DMS79 (cell line): ENCODE data around the gene CEP41.

Experiments
- DNase-seq: peaks from one replicate; lab custom pipeline; 2025; lab: John Stamatoyannopoulos, UW

The CEP41 gene

DNA sequence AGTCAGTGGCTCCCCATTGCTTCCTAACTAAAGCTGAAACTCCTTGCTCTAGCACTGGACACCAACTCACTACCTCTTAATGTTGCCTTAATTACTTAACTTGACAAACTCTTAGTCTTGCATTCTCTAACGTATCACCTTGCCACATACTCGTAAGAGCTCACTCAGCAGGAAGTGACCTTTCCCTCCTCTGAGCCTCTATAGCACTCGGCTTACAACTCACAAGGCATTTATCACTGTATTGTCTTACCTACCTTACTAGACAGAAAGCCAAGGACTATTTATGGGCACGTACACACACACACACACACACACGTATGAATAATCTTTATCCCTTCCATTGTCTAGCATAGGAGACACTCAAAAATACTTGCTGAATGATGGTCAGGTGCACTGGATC is 21.2 kb downstream of the CEP41 start:
- no peak for DNase-seq

DNA sequence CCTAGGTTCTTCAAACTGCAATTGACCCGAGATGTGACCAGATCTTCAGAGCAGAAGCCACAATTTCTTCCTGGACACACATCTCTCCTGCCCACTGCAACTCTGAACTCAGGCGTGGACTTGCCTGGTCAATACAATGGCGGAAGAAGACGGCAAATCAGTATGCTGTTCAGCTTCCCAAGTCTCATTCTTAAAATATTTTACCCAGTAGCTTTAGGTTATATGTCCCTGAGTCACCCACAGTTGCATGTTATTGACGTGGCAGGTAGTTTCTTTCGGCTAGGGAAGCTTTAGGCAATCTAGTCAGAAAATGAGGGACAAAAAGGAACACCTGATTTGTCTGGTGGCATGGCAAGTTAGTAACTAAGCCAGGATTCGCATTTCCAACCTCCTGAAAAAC is 22.5 kb downstream of the CEP41 start:
- no peak for DNase-seq

DNA sequence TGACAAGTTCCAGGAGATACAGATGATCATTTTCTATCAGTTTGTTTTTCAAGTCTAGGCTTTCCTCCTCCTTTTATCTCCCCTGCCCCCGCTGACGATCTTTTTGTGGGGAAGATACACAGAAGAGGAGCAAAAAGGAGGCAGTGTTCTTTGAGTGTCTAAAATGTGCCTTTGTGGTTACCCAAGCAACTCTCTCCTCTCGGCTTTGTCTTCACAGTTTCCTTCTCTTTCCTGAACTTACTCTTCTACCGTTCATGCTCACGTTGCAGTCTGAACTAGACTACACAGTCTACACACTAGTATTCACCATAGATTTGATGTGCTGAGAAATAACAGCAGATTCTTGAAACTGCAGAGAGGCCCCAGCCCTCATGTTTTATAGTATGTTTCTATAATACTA is 23.6 kb downstream of the CEP41 start:
- DNase-seq = no peak

DNA sequence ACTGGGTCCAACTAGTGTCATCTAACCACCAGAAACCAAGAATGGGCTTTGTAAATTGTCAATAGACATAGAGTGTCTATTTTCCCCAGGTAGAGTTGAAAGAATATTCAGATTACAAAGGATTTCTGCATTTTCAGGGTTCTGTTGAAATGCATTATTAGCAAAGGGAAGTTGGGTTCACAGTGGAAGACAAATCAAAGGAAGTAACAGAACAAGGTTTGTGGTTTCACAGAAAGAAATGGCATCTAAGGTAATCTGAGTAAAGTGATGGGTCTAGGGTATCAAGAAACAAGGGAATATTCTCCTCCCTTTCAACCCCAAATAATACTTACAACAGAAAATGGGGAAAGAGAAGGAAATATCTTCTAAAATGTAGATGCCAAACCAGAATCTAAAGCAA is 25.8 kb downstream of the CEP41 start:
- DNase-seq = no peak

DNA sequence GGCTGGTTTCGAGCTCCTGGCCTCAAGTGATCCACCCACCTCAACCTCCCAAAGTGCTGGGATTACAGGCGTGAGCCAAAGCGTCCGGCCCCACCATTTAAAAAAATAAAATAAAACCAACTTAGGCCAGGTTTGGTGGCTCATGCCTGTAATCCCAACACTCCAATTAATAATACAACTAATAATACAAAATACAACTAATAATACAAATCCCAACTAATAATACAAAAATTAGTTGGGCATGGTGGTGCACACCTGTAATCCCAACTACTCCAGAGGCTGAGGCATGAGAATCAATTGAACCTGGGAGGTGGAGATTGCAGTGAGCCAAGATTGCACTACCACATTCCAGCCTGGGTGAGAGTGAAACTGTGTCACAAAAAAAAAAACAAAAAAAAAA is 27.6 kb downstream of the CEP41 start:
- DNase-seq = no peak

DNA sequence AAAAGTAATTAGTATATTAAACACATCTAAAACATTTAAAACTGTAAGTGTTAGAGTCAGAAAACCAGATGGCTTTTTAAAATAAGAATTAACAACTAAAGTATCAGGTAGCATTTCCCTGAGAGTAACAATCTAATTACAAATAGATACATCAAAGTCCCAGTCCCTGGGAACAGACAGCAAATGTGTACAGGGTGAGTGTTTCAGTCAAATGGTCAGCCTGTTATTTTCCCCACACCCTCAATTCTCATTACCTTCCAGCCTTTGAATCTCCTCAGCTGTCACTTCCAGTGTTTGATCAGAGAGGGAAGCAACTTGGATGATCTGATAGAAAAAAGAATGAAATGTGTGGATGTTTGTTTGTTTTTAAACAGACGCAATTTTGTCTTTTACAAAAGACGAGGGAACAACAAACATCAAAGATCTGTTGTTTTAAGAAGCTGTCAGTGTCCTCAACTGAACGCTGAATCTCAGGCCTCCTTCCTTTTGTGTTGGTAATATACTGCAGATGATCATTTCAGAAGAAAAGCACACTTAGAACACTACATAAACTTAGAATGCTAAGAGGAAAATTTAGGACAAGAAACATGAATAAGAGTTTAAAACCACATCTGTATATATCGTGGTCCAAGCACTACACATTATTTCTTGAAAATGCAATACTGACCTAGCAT is 29.8 kb downstream of the CEP41 start:
- no peak for DNase-seq

DNA sequence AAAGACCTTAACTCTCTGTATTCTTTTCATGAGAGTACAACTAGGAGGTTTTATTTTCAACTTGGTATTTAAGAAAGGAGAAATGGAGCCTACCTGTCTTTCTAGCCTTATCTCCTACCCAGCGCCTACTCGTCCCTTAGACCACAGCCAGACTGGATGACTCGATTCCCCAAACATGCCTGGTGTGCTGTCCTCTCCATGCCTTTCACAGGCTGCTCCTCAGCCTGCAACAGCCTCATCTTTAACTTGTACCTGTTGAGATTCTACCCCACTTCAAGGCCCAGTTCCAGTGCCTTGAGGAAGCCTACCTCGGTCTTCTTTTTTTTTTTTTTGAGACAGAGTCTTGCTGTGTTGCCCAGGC is 31.1 kb downstream of the CEP41 start:
- DNase-seq = no peak

DNA sequence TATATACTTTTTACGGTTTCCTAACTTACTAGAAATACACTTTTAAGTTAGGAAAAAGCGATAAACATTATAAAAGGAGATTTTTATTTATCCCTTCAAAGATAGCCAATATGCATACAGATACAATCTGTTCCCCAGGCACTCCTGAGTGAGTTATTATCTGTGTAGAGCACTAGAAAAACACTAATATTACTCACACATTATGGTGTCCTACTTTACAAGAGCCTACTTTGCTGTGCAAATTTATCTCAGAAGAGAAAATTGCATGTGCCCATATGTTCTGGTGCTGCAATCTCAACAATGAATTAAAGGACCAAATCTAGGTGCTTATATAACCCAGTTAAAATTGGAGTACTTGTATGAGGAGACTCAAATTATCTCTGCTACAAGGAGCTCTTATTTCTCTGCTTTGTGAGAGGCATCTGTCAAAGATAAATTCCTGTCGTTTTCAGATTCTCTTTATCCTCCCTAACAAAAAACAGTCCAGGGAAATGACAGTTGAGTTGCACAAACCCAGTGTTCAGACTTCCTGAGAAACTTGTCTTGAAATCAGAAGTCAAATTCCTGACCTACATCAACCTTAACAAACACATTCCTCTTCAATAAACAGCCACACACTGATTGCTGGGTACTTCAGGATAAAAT is 31.6 kb downstream of the CEP41 start:
- peak; percentile 87 for DNase-seq

DNA sequence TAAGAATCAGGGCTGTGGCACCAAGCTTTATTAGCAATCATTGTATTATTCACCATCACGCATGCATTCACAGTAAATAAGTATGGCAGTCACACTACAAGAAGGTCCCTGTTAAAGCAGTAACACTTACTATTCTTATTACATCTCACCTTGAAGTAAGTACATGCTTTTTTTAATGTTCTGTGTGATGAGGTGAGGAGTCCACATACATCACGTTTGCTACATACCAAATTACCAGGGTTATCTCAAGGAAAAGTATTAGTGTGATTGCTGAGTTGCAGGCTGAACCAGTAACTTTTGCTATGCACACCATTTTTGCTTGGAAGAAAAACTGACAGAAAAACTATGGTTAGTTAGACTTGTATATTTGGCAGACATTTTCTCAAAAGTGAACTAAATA is 35.8 kb downstream of the CEP41 start:
- no peak for DNase-seq

DNA sequence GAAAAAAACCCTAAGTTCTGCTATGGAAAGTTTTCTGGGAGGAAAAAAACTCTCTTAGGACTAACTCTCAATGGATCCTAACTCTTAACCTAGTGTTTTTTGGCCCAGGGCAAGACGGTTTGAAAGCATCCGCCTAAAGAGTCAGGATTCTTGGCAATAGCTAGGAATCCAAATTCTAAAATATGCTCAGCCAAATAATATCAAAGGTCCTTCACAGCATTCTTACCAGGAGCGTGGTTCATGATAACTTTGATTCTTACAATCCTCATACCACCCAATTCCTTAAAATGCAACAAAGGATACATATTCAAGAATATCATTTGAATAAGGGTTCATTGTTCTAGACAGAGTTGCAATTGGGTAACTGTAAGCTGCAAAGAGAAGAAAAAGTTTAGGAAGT is 39.2 kb downstream of the CEP41 start:
- DNase-seq = no peak

DNA sequence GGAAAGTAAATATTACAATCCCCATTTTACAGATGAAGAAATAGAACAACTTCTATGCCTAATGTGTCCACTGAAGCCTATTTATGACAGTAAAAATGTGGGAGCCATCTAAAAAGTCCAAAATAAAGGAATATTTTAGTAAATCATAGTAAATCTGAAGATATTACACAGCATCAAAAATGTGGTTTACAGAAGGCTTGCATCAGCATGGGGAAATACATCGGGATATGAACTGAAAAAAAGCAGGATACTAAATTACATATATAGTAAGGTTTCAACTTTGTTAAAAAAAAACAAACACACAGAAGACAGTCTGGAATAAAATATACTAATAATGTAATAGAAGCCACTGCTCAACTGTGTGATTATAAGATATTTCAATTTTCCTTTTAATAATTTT is 39.7 kb downstream of the CEP41 start:
- DNase-seq = no peak

DNA sequence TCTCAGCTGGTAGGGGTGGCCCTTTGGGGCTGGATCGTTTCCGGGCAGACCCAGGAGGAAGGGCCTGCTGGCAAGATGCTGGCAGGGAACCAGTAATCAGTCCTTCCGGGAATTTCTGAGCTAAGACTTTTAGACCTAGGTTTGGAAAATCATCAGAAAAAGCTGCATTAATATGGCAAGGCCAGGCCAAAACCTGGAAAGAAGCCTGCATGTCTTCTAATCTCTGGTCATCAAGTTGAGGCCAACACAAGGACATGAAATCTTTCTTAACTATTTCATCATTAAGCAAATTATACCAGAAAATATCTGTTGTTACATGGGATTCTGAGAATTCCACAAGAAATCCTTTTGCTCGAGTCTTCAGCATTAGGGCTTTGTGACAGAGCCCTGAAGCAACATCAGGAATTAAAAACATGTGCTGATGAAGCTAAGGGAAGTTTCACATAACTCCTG is 40.7 kb downstream of the CEP41 start:
- DNase-seq = no peak

DNA sequence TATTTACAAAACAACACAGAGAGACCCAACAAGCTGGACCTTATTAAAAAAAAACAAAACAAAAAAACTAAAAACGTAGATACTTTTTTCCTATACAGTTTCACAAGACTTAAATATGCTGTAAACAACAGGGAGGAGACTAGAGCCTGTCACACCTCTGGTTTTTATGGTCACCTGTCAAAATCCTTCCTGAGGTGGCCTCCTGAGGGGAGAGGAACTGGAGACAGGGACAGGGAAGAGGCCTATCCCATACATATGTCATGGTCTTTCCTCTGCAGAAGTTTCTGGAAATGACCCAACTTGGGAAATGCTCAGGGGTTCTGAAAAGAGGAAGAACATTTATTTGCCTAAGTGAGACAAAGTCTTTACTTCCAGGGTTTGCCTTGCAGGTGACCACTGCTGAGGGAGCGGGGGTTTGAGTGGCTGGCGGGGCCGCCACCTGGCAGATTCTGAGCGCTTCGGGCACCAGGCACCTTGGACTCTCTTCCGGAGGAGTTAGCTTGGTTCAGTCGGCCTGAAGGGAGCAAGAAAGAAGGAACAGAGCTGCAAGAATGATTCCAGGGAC is 42.2 kb downstream of the CEP41 start:
- DNase-seq = no peak

DNA sequence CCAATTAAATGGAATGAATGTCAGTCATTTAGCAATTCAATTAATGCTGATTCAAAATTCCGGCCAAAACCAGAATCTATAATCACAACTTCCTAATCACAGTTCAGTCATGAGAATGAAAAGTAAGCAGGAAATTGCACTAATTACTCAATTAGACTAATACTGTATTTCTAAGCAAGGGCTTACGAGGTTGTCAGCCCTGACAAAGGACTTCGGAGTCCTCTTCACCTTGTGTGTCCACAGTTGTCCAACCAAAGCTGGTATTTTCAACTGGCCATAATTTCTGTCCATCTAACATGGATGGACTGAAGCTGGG is 43.1 kb downstream of the CEP41 start:
- DNase-seq = no peak

DNA sequence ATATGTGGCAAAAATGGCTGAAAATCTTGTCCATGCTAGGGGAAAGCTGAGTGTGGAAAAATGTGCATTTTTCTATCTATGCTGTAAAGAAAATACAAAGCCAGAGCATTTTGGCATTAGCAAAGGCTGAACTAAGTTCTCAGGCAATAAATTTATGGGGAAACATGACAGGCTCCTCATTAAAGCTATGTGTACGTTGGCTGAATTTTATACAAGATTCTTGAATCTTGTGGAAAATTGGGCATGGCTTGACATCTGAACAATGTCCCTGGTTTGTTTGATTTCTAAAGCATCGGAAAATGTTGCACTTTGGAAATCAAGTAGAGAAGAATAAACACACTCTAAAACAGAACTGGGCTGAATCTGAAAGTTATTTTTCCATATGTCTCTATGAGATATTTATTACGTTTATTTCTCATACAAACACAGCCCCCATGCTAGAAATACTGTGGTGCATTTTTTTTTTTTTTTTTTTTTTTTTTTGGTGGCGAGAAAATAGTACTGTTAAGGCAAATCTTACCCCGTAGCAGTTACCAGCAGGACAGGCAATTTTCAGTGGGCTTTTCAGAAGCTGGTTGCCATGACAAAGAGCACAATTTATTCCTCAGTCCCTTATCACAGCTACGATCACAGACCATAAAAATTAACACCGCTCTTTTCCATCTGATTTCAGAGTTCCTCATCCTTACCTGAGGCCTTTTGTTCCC is 43.6 kb downstream of the CEP41 start:
- DNase-seq = peak; percentile 22

DNA sequence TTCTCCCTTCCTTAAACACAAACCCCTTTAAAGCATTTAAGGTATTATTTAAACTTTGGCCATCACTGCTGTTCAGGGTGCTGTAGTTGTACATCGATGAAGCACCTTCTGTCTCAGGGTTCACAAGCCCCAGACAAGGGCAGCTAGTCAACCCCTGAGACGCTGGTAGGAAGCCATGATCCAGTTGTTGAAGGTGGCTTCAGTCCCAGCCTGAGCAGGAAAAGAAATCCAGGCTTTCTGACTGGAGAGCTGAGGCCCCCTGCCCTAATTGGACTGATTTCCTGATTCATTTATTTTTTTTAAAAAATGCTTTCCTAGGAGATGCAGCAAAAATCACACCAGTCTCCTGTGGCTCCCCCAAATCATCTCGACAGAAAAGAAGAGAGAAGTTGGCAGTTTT is 44.7 kb downstream of the CEP41 start:
- no peak for DNase-seq

DNA sequence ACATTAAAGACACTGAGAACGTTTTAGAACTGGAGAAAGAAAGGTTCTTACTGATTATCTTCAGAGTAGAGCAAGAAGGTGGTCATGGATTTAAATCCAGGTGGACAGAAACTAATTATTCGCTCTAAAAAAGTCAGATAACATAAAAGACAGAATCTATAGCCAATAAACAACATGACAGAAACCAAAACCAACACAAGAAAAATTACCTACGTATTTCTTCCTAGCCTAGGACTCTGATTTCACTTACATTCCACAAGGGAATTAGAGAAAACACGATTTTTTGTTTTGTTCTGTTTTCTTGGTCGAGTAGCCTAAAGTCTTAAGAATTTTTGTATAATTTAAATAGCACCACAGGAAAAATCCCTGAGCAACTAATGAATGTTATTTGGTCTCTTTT is 45.4 kb downstream of the CEP41 start:
- DNase-seq = no peak

DNA sequence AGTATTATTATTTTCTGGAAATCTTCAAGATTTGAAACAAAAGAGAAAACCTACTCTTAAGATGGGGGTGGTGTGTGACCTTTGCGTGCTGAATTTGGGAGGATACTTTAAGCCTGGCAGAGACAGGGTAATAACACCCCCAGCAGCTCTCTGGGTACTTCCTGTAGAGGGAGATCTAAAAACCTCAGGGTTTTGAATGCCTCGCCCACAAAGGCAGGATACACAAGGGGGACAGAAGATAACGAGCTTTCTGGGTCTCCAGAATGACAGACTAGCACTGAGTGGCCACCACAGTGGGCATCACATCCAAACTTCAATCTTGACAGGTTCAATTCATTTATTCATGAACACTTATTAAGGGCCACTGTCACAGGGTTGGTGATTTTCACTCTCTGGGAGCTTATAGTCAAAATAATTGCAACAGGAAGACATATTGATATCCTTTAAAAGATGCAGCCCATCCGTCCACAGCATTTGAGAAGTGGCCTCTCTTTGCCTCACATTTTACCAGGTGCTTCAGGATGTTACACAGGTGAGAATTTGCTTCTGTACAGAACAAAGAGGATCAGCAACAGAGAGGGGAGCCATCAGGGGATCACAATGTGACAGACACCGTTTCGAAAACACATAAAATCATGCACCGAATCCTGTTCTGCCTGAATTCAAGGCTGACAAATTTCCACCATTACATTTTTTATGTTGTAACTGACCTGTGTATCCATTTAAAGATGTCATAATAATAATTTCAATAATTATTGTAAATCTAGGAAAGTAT is 46.2 kb downstream of the CEP41 start:
- peak; percentile 68 for DNase-seq

DNA sequence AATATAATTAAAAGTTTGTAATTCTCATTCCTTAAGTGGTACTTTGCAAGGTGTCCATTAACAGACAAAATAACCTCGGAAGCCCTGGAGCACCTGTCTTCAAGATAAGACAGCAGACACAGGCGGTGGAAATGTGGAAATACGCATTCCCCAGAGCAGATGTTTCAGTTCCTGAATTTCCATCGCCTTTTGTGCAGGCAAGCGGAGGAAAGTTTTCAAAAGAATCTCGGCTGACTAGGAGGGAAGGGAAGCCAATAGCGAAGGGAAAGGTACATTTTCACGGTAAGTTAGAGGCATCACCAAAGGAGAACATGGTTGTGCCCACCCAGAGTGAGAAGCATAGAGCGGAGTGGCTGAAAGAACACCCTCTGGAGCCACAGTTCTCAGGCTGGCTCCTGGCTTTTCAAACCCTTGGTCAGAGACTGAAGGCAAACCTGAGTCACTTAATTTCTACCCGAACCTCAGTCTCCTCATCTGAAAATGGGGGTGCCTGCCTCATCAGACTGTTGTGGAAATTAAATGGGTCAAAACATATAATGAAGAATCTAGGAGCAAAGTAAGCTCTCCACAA is 46.9 kb downstream of the CEP41 start:
- DNase-seq = peak; percentile 55

DNA sequence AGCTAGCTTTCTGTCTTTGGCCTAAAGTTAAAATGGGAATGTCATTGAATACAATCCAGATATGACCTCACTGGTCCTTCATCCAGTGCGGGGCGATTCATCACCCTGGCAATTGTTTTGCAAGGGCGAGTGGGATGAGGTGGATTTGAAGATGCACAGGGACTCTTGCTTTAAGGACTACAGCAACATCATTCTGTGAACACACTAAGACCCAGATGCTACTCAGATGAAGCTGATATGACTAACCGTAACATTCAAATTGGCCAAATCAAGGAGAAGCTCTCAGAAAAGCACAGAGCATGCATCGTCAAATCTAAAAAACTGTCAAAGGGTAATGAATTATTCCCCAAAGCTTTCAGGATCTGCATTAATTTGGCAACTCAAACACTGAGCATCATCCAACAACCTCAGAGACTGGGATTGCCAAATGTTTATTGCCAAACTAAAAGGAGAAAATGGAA is 47.7 kb downstream of the CEP41 start:
- peak; percentile 96 for DNase-seq

DNA sequence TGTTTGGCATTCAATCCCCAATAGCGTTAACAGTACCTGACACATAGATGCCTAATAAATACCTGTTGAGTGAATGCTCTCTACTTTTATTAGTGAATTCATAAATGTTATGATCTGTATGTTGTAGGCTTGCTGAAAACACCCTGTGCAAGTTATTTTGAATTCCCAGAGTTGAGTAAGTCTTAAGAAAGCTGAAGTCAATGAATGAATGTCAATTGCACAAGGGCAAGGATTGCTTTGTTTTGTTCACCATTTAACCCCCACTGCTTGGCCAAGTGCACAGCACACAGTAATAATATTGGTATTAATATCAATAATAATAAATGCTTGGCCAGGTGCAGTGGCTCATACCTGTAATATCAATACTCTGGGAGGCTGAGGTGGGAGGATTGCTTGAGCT is 50.3 kb downstream of the CEP41 start:
- DNase-seq = no peak

DNA sequence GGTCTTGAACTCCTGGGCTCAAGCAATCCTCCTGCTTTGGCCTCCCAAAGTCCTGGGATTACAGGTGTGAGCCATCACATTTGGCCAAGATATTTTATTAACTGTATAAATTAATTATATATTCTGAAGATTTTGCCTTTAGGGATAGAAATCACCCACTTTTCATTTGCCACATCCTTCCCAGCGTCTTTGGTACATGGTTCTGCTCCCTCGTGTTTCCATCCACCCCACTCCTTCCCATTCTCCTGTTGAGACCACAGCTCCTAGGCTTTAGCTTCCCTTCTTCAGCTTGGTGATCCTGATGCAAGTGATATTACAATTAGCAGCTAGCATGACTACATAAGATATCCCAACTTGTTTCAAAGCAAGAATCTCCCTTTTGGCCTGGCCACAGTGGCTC is 52.1 kb downstream of the CEP41 start:
- no peak for DNase-seq
